Measurements from ENCODE around the gene OR52N4.
"Not testable (repeated sequence)": the region's sequence is repeated elsewhere in the genome, so short reads cannot be mapped to it uniquely, and the experiment has no call there.

OR52N4 gene

DNA sequence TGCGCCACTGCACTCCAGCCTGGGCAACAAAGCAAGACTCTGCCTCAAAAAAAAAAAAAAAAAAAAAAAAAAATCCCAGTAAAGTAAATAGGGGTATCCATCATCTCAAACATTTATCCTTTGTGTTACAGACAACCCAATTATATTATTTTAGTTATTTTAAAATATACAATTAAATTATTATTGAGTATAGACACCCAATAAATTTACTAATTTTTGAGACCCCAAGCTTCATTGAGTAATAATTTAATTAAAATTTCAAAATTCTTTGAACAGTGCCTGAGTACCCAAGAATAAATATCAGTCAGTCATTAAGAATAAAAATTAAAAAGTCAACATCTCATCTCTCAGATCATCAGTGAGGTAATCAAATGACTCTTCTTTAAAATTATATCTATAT, at the start of gene OR52N4:
Gene OR52N4 (plus strand): TSS at position 301 of the 400 bp plus-strand sequence. CDS start 498 bp downstream, outside the sequence.
- no peak for DNase-seq (ENCODE audit: low read depth)

DNA sequence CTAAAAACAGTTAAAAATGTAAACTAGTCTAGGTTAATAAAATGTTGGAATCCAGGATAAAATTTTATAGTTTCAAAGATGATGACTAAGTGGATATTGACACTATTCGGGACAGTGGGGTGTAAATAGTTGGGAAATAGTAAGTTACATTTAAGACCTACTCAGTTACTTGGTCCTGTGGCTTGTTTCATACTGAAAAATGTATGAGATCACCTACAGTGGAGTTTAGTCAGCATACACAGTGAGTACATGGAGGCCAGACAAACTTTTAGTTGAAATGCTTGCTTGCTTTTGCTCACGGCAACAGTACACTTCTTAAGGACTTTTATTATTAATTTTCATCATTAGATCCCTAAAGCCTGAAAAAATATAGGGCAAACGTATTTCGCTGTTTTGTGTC, 48.4 kb upstream of the OR52N4 start:
- DNase-seq (ENCODE audit: low read depth), result no peak

DNA sequence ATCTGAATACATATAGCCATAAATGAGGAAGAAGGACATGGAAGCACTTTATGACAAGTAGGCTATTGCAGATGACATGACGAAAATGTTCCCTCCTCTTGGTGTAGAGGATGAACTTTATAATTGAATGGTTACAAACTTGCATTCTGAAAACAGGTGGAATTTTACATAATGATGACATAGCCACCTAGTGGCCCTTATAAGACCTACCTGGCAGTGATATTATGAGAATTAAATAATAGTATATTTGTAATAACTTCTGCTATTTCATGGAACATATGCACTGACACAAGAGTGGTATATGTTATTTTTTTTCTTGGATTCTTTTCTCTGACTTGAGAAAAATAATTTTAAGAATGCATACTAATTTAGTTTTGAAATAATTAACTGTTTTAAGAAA, 41.5 kb upstream of the OR52N4 start:
- DNase-seq (ENCODE audit: low read depth), result no peak

DNA sequence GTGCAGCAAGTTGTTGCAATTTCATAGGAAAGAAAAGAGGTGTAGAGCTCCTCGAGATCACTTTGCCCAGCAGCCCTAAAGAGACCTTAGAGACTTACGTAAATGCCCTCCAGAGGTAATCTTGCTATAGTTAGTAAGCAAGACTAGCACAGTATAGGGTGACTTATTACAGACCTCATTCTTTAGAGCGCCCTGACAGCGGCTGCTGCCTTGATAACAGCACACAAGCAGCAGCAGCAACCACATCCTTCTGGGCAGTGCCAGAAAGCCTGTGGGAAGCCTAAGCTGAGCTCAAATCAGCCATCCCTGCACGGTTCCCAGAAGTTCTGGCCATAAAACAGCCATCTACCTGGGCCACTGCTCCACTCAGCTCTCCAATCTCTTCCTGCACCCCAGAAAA, 40.3 kb upstream of the OR52N4 start:
- DNase-seq (ENCODE audit: low read depth), result no peak

DNA sequence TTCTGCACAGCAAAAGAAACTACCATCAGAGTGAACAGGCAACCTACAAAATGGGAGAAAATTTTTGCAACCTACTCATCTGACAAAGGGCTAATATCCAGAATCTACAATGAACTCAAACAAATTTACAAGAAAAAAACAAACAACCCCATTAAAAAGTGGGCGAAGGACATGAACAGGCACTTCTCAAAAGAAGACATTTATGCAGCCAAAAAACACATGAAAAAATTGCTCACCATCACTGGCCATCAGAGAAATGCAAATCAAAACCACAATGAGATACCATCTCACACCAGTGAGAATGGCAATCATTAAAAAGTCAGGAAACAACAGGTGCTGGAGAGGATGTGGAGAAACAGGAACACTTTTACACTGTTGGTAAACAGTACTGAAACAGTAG, 37.5 kb upstream of the OR52N4 start:
- DNase-seq (ENCODE audit: low read depth), result not testable (repeated sequence)

DNA sequence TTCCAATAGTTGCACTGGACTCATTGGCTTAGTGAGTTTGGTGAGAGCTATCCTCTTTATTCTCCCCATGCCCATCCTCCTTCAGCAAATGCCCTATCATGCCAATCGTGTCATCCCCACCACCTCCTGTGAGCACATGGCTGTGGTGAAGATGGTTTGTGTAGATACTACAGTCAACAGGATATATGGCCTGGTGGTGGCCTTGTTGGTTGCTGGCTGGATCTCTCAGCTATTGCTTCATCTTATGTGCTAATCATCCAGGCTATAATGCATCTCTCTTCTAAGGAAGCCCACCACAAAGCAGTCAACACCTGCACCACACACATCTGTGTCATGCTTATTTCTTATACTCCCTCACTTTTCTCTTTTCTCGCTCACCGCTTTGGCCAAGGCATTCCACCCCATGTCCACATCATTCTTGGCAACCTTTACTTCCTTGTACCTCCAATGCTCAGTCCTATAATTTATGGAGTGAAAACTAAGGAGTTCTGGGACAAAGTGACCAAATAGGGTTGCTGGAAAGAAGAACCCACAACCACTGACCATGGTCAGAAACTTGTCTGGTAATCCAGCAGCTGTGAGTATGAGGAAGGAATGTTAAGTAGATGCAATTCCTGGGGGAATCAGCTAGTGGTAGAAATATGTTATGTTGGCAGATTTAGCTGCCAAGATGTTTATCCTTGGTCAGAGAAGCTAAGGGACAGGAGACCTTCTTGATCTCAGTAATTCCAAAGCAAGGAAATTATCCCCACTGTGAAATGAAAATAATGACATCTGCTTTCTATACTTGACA, 34.1 kb upstream of the OR52N4 start:
- no peak for DNase-seq (ENCODE audit: low read depth)

DNA sequence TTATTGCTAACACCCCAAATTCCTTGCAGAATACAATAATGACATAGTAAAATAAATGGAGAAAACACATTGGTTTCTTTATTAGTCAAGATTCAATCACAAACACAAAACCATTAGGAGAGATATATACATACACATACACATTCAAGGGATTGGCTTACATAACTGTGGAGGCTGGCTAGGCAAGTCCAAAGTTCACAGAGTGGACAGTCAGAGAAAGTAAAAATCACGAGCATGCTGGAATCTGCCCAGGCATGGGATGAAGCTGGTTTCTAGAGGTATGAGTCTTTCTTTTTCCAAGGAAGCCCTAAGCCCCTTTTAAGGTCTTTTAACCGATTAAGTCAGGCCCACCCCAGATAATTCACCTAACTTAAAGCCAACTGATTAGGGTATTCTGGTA, 31.4 kb upstream of the OR52N4 start:
- no peak for DNase-seq (ENCODE audit: low read depth)

DNA sequence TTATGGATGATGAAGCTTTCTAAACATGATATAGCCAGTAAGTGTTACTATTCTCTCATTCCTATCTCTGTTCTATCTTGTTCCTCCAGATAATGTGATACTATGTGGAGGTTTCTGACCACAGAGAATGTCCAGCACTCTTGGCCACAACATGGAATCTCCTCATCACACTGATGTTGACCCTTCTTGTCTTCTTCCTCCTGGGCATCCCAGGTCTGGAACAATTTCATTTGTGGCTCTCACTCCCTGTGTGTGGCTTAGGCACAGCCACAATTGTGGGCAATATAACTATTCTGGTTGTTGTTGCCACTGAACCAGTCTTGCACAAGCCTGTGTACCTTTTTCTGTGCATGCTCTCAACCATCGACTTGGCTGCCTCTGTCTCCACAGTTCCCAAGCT, 27.7 kb upstream of the OR52N4 start:
- DNase-seq (ENCODE audit: low read depth), result no peak

DNA sequence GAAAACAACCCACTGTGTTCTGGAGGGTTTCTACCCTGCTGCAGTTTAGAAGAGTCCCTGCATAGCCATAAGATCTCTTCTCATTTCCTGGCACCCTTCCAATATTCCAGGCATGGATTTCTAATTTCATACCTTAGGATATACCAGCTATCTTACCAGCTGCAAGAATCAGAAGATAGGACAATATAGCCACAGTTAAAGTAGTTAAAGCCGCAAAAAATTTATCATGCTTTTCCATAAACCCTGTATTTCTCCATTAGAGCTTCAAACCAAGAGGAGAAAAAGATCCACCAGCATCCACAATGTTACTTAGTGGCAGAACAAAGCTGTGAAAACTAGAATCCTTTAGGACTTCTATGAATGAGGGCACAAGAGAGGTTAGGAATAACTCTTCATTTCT, 26.4 kb upstream of the OR52N4 start:
- no peak for DNase-seq (ENCODE audit: low read depth)

DNA sequence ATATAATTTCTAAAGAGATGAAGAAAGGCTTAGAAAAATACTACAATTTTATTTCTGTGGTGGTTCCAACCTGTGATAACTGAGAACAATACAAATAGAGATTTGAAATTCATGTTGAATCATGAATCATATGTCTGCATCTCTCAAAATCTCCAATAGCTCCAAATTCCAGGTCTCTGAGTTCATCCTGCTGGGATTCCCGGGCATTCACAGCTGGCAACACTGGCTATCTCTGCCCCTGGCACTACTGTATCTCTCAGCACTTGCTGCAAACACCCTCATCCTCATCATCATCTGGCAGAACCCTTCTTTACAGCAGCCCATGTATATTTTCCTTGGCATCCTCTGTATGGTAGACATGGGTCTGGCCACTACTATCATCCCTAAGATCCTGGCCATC, 17.6 kb upstream of the OR52N4 start, which contains the start of gene OR56B1:
Gene OR56B1 (plus strand): TSS at position 53 of the 400 bp plus-strand sequence. CDS start 69 bp downstream, at position 122.
- no peak for DNase-seq (ENCODE audit: low read depth)

DNA sequence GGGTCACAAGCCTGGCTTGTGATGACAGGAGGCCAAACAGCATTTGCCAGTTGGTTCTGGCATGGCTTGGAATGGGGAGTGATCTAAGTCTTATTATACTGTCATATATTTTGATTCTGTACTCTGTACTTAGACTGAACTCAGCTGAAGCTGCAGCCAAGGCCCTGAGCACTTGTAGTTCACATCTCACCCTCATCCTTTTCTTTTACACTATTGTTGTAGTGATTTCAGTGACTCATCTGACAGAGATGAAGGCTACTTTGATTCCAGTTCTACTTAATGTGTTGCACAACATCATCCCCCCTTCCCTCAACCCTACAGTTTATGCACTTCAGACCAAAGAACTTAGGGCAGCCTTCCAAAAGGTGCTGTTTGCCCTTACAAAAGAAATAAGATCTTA, 17.0 kb upstream of the OR52N4 start:
- DNase-seq (ENCODE audit: low read depth), result no peak

DNA sequence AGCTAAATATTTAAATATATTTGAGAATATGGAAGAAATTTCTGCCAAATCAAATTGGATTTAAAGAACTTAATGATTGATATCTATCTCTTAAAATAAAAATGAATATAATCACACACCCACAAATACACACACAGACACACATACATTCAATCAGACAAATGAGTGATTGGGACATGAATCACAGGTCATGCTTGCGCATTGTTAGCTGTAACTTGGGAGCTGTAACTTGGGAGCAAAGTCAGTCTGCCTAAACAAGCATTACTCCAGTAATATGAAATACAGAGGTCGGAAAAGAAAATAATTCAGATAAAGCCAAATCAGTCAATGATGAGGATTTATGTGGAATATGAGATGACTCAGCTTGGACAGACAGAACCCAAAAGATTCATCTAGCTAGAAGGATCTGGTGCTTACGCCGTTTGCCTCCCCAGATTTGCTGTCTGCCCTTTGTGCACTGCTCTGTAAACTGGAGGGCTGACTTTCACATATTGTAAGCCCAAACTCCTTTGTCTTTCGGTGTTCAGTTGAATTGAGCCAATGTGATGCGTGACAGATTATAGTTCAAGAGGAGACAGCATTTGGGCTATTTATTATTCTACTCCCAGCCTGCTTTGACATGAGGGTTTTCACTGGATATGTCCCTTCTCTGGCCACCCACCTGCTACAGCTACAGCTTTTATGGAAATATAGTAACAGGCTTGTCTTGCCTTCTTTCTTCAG, 16.2 kb upstream of the OR52N4 start:
- no peak for DNase-seq (ENCODE audit: low read depth)

DNA sequence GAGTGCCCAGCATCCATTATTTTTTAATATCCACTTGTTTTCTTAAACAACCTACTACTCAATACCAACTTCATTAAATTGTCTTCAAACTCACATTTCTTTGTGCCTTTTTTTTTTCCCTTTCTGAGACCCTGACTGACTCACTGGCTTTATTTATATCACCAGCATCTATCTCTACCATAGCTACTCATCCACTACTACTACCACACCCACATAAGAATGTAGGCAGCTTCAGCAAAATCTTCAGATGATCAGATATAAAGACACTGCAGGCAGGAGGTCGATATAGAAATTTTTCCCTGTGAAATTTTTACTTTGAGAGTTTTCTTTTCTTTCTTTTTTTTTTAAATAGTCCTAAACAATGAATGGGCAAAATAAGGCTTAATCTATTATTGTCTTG, 15.6 kb upstream of the OR52N4 start:
- DNase-seq (ENCODE audit: low read depth), result no peak

DNA sequence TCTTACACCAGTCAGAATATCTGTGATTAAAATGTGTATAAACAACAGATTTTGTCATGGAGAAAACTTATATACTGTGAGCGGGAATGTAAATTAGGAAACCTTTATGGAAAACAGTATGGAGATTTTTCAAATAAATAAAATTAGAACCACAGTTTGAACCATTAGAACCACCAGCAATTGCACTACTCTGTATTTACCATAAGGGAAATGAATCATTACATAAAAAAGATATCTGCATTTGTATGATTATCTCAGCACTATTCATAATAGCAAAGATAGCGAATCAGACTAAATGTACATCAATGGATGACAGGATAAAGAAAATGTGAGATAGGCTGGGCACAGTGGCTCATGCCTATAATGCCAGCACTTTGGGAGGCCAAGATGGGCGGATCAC, 7.4 kb upstream of the OR52N4 start:
- no peak for DNase-seq (ENCODE audit: low read depth)

DNA sequence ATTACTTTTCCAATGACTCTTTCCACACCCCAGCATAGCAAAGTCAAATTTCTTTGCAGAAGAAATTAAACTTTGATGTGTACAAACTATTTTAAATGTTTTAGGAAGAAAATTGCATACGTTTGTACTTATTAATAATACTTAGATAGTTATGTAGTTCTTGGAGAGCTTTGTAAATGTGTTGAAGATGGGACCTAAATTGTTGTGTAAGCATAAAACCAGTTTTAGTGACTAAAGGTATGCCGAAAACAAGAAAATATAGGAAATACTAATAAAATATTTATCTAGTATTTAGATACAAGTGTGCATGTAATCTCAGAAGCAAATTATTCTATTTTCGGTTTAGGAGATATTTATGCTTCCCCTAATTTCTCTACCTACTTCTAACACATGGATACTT, 4.2 kb upstream of the OR52N4 start:
- DNase-seq (ENCODE audit: low read depth), result no peak

DNA sequence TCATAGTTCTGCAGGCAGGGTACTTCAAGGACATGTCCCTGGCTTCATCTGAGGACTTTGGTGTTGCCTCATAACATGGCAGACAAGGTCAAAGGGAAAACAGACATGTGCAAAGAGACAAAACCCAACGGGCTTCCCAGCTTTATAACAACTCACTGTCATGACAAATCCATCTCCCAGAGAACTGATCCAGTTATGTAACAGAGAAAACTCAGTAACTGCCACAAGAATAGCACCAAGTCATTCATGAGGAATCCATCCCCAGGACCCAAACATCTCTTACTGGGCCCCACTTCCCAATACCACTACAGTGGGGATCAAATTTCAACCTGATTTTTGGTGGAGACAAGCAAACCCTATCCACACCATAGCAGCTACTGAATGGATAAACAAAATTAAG, 13.0 kb downstream of the OR52N4 start:
- DNase-seq (ENCODE audit: low read depth), result no peak

DNA sequence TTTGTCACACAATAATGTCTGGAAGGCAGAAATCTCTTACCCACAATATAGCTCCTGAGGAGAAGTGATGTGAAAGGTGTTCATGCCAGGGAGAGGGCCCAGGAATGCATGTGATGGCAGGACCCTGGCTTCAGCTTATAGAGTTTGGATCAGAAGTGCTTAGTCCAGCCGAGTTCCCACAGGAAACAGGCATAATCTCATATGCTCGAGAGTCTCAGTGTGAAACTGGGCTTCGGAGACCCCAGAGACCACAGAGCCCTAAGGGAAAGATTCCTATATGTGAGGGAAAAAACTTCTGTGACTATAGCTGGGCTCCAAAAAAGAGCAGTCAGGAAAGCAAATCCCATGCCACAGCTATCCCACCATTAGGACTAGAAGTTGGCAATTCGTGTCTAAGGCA, 29.2 kb downstream of the OR52N4 start, which contains the start of gene OR52N5:
Gene OR52N5 (minus strand): TSS at position 101 of the 400 bp plus-strand sequence. CDS start 4,721 bp downstream, outside the sequence.
- no peak for DNase-seq (ENCODE audit: low read depth)

DNA sequence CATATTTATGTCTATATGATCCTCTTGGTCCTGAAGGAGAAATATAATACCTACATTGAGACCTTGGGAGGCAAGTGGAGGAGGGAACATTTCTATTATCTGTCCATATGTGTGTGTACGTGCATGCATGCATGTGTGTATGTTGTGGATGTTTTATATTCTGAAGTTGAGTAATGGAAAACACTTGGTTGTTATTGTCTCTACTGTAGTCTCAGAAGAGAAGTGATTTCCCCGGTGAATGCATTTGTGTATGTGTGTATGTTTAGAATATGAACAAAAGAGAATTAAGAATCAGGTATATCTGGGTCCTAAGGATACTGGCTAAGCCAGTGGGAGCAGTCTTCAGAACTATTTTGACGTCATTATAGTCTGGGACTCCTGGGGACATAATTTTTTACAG, 37.1 kb downstream of the OR52N4 start, which contains the start of gene OR52N1:
Gene OR52N1 (minus strand): TSS at position 101 of the 400 bp plus-strand sequence. CDS start 2,449 bp downstream, outside the sequence.
- DNase-seq (ENCODE audit: low read depth), result no peak

DNA sequence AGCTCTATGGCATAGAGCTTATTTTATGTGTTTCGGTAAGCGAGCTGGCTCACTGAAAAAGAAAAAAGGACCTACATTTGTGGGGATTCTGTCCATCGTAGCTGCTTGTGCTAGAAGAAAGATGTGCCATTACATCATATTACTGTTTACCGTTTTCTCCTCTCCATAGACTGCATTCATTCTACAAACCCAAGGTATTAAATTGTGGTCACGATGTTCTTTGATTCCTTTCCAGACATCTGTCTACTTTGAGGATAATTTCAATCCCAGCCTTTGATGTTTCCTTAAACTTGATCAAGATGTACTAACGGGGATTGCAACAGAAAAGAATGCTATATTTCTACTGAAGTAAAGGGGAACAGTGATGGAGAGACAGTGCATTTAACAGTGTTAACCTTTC, 42.5 kb downstream of the OR52N4 start:
- DNase-seq (ENCODE audit: low read depth), result no peak

DNA sequence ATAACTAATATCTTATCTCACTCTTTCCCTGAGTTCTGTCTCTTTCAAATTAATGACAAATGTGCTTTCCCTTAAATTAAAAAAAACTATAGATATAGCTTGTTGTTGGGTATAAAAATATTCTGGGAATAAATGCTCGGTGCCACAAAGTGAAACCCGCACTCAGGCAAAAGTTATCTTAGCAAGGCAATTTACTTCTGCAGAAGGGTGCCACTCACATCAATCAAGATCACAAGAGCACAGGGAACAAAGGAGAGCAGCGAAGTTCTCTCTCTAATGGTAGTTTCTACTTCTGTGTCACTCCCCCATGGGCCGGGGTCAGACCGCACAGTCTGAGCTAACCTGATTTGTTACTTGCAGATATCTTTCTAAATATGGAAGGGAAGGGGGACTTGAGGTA, 49.9 kb downstream of the OR52N4 start:
- no peak for DNase-seq (ENCODE audit: low read depth)

Data from activated T-cell treated with anti-CD3 and anti-CD28 coated beads for 1 hour (primary cell).